Activated T-helper 9 cell treated with anti-CD3 and anti-CD28 coated beads, Interleukin-2, amount 50 U/mL, for 16 hours (primary cell): ENCODE data around the gene LGR6.
"Not testable (repeated sequence)": the region's sequence is repeated elsewhere in the genome, so short reads cannot be mapped to it uniquely, and the experiment has no call there.

ENCODE experiments used
- DNase-seq: peaks from one replicate; pipeline ENCODE4 v3.0.0-alpha.2; 2020; ENCODE audit warnings: low read depth

Gene LGR6

GRCh38 chr1:202179828-202180750 lies 13.5 kb upstream of the LGR6 start:
- no peak for DNase-seq

- DNase-seq = not testable (repeated sequence)
Measured at GRCh38 chr1:202180751-202181139, 12.9 kb upstream of the LGR6 start.

- no peak for DNase-seq
Measured at GRCh38 chr1:202181586-202181985, 12.0 kb upstream of the LGR6 start.

GRCh38 chr1:202182040-202182877 lies 11.3 kb upstream of the LGR6 start:
- DNase-seq = no peak

GRCh38 chr1:202184750-202185460 lies 8.7 kb upstream of the LGR6 start:
- DNase-seq = peak; percentile 61

GRCh38 chr1:202186327-202186726 lies 7.3 kb upstream of the LGR6 start:
- no peak for DNase-seq

- no peak for DNase-seq
Measured at GRCh38 chr1:202187041-202187671, 6.4 kb upstream of the LGR6 start.

- no peak for DNase-seq
Measured at GRCh38 chr1:202187697-202188407, 5.7 kb upstream of the LGR6 start.

GRCh38 chr1:202189001-202189790 lies 4.4 kb upstream of the LGR6 start:
- DNase-seq = peak; percentile 63

- DNase-seq = no peak
Measured at GRCh38 chr1:202189918-202190715, 3.5 kb upstream of the LGR6 start.

- DNase-seq = not testable (repeated sequence)
Measured at GRCh38 chr1:202191391-202191790, 2.2 kb upstream of the LGR6 start.

- DNase-seq = peak; percentile 36
Measured at GRCh38 chr1:202192770-202193613, 607 bp upstream of the LGR6 start.

- DNase-seq = no peak
Measured at GRCh38 chr1:202194328-202194648, 689 bp downstream of the LGR6 start.

GRCh38 chr1:202197653-202198365 lies 4.2 kb downstream of the LGR6 start:
- DNase-seq = no peak

- DNase-seq = no peak
Measured at GRCh38 chr1:202198366-202198724, 4.7 kb downstream of the LGR6 start.

GRCh38 chr1:202199040-202199889 lies 5.7 kb downstream of the LGR6 start:
- DNase-seq = no peak

- DNase-seq = no peak
Measured at GRCh38 chr1:202200112-202200548, 6.5 kb downstream of the LGR6 start.
